PC-9 (cell line): ENCODE results near the gene TERT. TPM values are rescaled to one million over a fixed set of nuclear protein-coding genes. Genes with fewer than 3 reads are reported as not detected.
"Not testable (repeated sequence)": the region's sequence is repeated elsewhere in the genome, so short reads cannot be mapped to it uniquely, and the experiment has no call there.

Source experiments
- BruUV-seq: library from RNA; stranded (reverse); fragments of 400-500 nt; replicated peaks from 2 replicates; lab custom pipeline; 2021; lab: Mats Ljungman, UMichigan
- CTCF ChIA-PET: fragments of 300-600 bp; sonication (Branson Sonifier 250); formaldehyde crosslinking; loops from one replicate; lab custom pipeline; 2022; ENCODE audit warnings: antibody characterized with exemption; lab: Charles Lee
- POLR2A ChIA-PET: fragments of 300-600 bp; sonication (Branson Sonifier 250); formaldehyde crosslinking; loops from one replicate; lab custom pipeline; 2022; ENCODE audit warnings: antibody characterized with exemption; ENCODE audit not compliant: unreplicated experiment; lab: Charles Lee
- DNase-seq, 2 experiments: peaks; one replicate each; pipeline versions ENCODE4 v3.0.0 to v3.0.0-alpha.2; 2015 to 2022; ENCODE audit warnings: mixed read lengths in 1 of 2
- H2AFZ ChIP-seq: fragments of 200-600 bp; sonication (generic); 2 replicates; pipeline ENCODE4 v1.8.1; 2017; ENCODE audit warnings: antibody characterized with exemption
- H3F3A ChIP-seq: fragments of 200-600 bp; sonication (generic); 2 replicates; pipeline ENCODE4 v1.8.1; 2017; ENCODE audit warnings: antibody characterized with exemption, mild to moderate bottlenecking, low read depth; ENCODE audit not compliant: insufficient read depth
- H3K27ac ChIP-seq: fragments of 200-600 bp; sonication (generic); 2 replicates; pipeline ENCODE4 v1.6.1; 2016; ENCODE audit warnings: mixed run types
- H3K27me3 ChIP-seq: fragments of 200-600 bp; sonication (generic); 2 replicates; pipeline ENCODE4 v1.6.1; 2016; ENCODE audit warnings: low read depth, mixed run types; ENCODE audit not compliant: insufficient read depth
- H3K36me3 ChIP-seq: fragments of 200-600 bp; sonication (generic); 2 replicates; pipeline ENCODE4 v1.6.1; 2016; ENCODE audit warnings: low read depth, mixed run types
- H3K4me1 ChIP-seq: fragments of 200-600 bp; sonication (generic); replicated peaks from 2 replicates; pipeline ENCODE4 v1.6.1; 2016; ENCODE audit warnings: mixed run types; ENCODE audit not compliant: insufficient read depth
- H3K4me2 ChIP-seq: fragments of 200-600 bp; sonication (generic); 2 replicates; pipeline ENCODE4 v1.6.1; 2017; ENCODE audit warnings: mixed run types
- H3K4me3 ChIP-seq: fragments of 200-600 bp; sonication (generic); 2 replicates; pipeline ENCODE4 v1.6.1; 2016; ENCODE audit warnings: mixed run types
- H3K79me2 ChIP-seq: fragments of 200-600 bp; sonication (generic); 2 replicates; pipeline ENCODE4 v1.6.1; 2017; ENCODE audit warnings: low read depth, mixed run types
- H3K9me2 ChIP-seq: fragments of 200-600 bp; sonication (generic); 2 replicates; pipeline ENCODE4 v1.8.1; 2017; ENCODE audit warnings: mild to moderate bottlenecking; ENCODE audit not compliant: insufficient read depth
- H3K9me3 ChIP-seq: fragments of 200-600 bp; sonication (generic); 2 replicates; pipeline ENCODE4 v1.8.1; 2016; ENCODE audit warnings: low read depth; ENCODE audit not compliant: insufficient read depth
- H4K20me1 ChIP-seq: fragments of 200-600 bp; sonication (generic); 2 replicates; pipeline ENCODE4 v1.8.1; 2017; ENCODE audit not compliant: insufficient read depth
- EZH2 ChIP-seq: fragments of 200-600 bp; sonication (generic); IDR thresholded peaks from 2 replicates; pipeline ENCODE4 v1.8.0; 2017; ENCODE audit warnings: antibody characterized with exemption, low read depth
- intact Hi-C: fragments of 100-400 bp; cut with micrococcal nuclease; formaldehyde crosslinking; loops from one replicate; pipeline ENCODE4 v1.10.0; 2022; ENCODE audit not compliant: unreplicated experiment
- total RNA-seq: library from RNA; stranded (reverse); gene quantifications from 2 replicates; pipeline ENCODE4 v1.2.3, GENCODE V29; 2021
- TF ChIP-seq, protein P1 (sequence below): fragments of 200-600 bp; sonication (generic); conservative IDR thresholded peaks from 2 replicates; pipeline ENCODE4 v1.6.1; 2017; ENCODE audit warnings: mixed run types, antibody characterized with exemption, mild to moderate bottlenecking, moderate library complexity

Gene TERT
- total RNA-seq, 1 experiment from 2014 or later: 0.74 TPM

- H3K9me2 ChIP-seq: no peaks in the 10 kb centered on the region
- ChIA-PET POLR2A (no interaction called here), CTCF (no interaction called here)
- no peaks in the 10 kb centered on the region for H3K36me3 ChIP-seq
- no peaks in the 10 kb centered on the region for H4K20me1 ChIP-seq
- no peak overlapping the region for H3K4me3 ChIP-seq
- no peak overlapping the region for H2AFZ ChIP-seq
- H3K79me2 ChIP-seq: no peaks in the 10 kb centered on the region
- H3F3A ChIP-seq: peaks cover 4% of the 10 kb centered on the region; the same call in 1 of the 2 replicates
- H3K4me2 ChIP-seq: no peak overlapping the region
- TF ChIP-seq, protein P1, sequence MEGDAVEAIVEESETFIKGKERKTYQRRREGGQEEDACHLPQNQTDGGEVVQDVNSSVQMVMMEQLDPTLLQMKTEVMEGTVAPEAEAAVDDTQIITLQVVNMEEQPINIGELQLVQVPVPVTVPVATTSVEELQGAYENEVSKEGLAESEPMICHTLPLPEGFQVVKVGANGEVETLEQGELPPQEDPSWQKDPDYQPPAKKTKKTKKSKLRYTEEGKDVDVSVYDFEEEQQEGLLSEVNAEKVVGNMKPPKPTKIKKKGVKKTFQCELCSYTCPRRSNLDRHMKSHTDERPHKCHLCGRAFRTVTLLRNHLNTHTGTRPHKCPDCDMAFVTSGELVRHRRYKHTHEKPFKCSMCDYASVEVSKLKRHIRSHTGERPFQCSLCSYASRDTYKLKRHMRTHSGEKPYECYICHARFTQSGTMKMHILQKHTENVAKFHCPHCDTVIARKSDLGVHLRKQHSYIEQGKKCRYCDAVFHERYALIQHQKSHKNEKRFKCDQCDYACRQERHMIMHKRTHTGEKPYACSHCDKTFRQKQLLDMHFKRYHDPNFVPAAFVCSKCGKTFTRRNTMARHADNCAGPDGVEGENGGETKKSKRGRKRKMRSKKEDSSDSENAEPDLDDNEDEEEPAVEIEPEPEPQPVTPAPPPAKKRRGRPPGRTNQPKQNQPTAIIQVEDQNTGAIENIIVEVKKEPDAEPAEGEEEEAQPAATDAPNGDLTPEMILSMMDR: no peak
- no peak for TF ChIP-seq EZH2
- H3K4me1 ChIP-seq: no peaks in the 10 kb centered on the region
- no peak for DNase-seq
- no TSS peak for BruUV-seq
- no peaks in the 10 kb centered on the region for H3K9me3 ChIP-seq
- intact Hi-C loops: no loop called here
- 0 out of 2 replicates have a peak, but pooled peaks cover 5% of the 10 kb centered on the region for H3K27me3 ChIP-seq
- no peak overlapping the region for H3K27ac ChIP-seq
Observed at GRCh38 chr5:1268056-1268455, 26.8 kb downstream of the TERT start.

- H3K4me3 ChIP-seq, H3K27me3 ChIP-seq, intact Hi-C loops, H3K9me2 ChIP-seq, DNase-seq, H3K4me1 ChIP-seq, H3K27ac ChIP-seq, BruUV-seq, POLR2A ChIA-PET, H2AFZ ChIP-seq, H3F3A ChIP-seq, H3K79me2 ChIP-seq, H3K36me3 ChIP-seq, H3K4me2 ChIP-seq, H4K20me1 ChIP-seq, H3K9me3 ChIP-seq: not testable (repeated sequence)
- CTCF ChIA-PET: interaction anchor here (0.5 kb wide), 1 partner anchor 377 kb away, joined by 4 read pairs; no protein-coding TSS in a partner anchor
Observed at GRCh38 chr5:1267464-1267863, 27.4 kb downstream of the TERT start.

- Histone ChIP-seq H2AFZ (no peak overlapping the region), H3K27me3 (0 out of 2 replicates have a peak, but pooled peaks cover 5% of the 10 kb centered on the region), H3K36me3 (no peaks in the 10 kb centered on the region), H4K20me1 (no peaks in the 10 kb centered on the region), H3K27ac (no peak overlapping the region), H3F3A (peaks cover 4% of the 10 kb centered on the region; the same call in 1 of the 2 replicates), H3K9me3 (no peaks in the 10 kb centered on the region), H3K4me3 (no peak overlapping the region), H3K9me2 (no peaks in the 10 kb centered on the region), H3K79me2 (no peaks in the 10 kb centered on the region), H3K4me2 (no peak overlapping the region), H3K4me1 (no peaks in the 10 kb centered on the region)
- POLR2A ChIA-PET: no interaction called here
- no peak for TF ChIP-seq EZH2
- TF ChIP-seq, protein P1: no peak
- intact Hi-C loops: no loop called here
- BruUV-seq: no TSS peak
- DNase-seq: no peak
- CTCF ChIA-PET: interaction anchor here (0.5 kb wide), 1 partner anchor 378 kb away, joined by 4 read pairs; no protein-coding TSS in a partner anchor
Observed at GRCh38 chr5:1266791-1267190, 28.1 kb downstream of the TERT start.
